Measurements from ENCODE around the gene PRELID1.
A peak's percentile ranks its signal among the peaks of the same experiment; 100 is the strongest.

The PRELID1 gene

GRCh38 chr5:177306674-177307543, 3.3 kb downstream of the PRELID1 start:
- no peak overlapping the region for H3K9ac ChIP-seq (ENCODE audit: low read length)
- 0 out of 2 replicates have a peak, but pooled peaks cover 7% of the 10 kb centered on the region for H4K20me1 ChIP-seq (ENCODE audit: insufficient read depth, low read length)
- no peaks in the 10 kb centered on the region for H3K27me3 ChIP-seq (replicated peaks; ENCODE audit: insufficient read depth, low read length)
- H3K36me3 ChIP-seq (replicated peaks; ENCODE audit: insufficient read depth, low read length) = no peaks in the 10 kb centered on the region
- H3K9me3 ChIP-seq (replicated peaks; ENCODE audit: insufficient read depth, low read length) = no peaks in the 10 kb centered on the region
- H3K27ac ChIP-seq (ENCODE audit: low read length) = no peak overlapping the region
- H3K4me3 ChIP-seq (ENCODE audit: low read length) = no peak overlapping the region
- no peak overlapping the region for H3K4me2 ChIP-seq (ENCODE audit: low read depth, low read length)
- no peaks in the 10 kb centered on the region for H3K9me2 ChIP-seq (replicated peaks; ENCODE audit: insufficient read depth, low read length)
- peaks cover 28% of the 10 kb centered on the region for H3K4me1 ChIP-seq (ENCODE audit: low read length)
- peaks cover 75% of the 10 kb centered on the region for H3F3A ChIP-seq (ENCODE audit: insufficient read depth, low read length)
- DNase-seq = no peak
- peaks cover 97% of the 10 kb centered on the region for H3K79me2 ChIP-seq (ENCODE audit: low read length)
- no peak for TF ChIP-seq EZH2phosphoT487 (IDR thresholded peaks at IDR 0.05; ENCODE audit: low read length)
- no peak overlapping the region for H2AFZ ChIP-seq (ENCODE audit: low read length)

DNA sequence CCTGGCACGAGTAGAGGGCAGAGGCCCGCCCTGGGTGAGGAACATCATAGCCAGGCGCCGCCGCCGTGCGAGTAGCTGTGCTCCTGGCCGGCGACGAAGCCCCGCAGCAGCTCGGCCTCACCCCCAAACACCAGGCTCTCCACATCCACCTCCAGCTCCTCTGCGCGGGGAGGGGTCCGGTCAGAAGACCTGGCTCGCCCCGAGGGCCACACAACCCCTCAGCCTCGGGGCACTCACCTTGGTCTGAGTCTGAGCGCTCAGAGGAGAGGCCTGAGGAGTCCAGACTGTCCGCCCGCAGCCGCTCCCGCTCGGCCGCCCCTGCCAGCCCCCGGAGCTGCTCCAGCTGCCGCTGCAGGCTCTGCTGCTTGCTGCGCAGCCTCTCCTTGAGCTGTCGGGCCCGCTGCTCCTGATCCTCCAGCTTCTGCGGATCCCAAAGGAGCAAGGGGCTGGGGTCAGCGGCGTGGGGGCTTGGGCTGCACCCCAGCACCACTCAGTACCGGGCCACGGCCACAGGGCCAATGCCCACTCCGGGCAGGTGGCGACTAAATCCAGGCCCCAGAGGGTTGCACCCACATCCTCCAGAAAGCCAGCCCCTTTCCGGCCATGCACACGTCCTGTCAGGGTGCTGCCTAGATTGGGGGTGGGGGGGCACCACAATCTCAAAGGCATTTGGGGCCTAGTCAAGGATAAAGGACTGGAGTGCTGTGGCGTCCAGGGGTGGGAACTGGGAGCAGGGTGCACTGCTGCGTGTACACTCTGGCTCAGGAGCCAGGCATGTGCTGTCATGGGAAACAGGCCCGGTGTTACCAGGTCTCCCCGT, 4.2 kb downstream of the PRELID1 start:
- Histone ChIP-seq H3K9me3 (replicated peaks; ENCODE audit: insufficient read depth, low read length) (no peaks in the 10 kb centered on the region), H3F3A (ENCODE audit: insufficient read depth, low read length) (peaks cover 74% of the 10 kb centered on the region), H3K36me3 (replicated peaks; ENCODE audit: insufficient read depth, low read length) (no peaks in the 10 kb centered on the region), H3K27ac (ENCODE audit: low read length) (no peak overlapping the region), H4K20me1 (ENCODE audit: insufficient read depth, low read length) (0 out of 2 replicates have a peak, but pooled peaks cover 7% of the 10 kb centered on the region), H3K9me2 (replicated peaks; ENCODE audit: insufficient read depth, low read length) (no peaks in the 10 kb centered on the region), H3K9ac (ENCODE audit: low read length) (no peak overlapping the region), H3K79me2 (ENCODE audit: low read length) (peaks cover 89% of the 10 kb centered on the region), H3K27me3 (replicated peaks; ENCODE audit: insufficient read depth, low read length) (no peaks in the 10 kb centered on the region), H3K4me2 (ENCODE audit: low read depth, low read length) (no peak overlapping the region), H3K4me1 (ENCODE audit: low read length) (peaks cover 24% of the 10 kb centered on the region), H2AFZ (ENCODE audit: low read length) (no peak overlapping the region), H3K4me3 (ENCODE audit: low read length) (no peak overlapping the region)
- DNase-seq = no peak
- TF ChIP-seq EZH2 (optimal IDR thresholded peaks at IDR 0.05; ENCODE audit: low read depth, low read length) = no peak
- TF ChIP-seq, protein P1, sequence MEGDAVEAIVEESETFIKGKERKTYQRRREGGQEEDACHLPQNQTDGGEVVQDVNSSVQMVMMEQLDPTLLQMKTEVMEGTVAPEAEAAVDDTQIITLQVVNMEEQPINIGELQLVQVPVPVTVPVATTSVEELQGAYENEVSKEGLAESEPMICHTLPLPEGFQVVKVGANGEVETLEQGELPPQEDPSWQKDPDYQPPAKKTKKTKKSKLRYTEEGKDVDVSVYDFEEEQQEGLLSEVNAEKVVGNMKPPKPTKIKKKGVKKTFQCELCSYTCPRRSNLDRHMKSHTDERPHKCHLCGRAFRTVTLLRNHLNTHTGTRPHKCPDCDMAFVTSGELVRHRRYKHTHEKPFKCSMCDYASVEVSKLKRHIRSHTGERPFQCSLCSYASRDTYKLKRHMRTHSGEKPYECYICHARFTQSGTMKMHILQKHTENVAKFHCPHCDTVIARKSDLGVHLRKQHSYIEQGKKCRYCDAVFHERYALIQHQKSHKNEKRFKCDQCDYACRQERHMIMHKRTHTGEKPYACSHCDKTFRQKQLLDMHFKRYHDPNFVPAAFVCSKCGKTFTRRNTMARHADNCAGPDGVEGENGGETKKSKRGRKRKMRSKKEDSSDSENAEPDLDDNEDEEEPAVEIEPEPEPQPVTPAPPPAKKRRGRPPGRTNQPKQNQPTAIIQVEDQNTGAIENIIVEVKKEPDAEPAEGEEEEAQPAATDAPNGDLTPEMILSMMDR (IDR thresholded peaks at IDR 0.05; ENCODE audit: low read length) = no peak
- TF ChIP-seq EZH2phosphoT487 (IDR thresholded peaks at IDR 0.05; ENCODE audit: low read length) = no peak

- no peaks in the 10 kb centered on the region for H3K36me3 ChIP-seq (replicated peaks; ENCODE audit: insufficient read depth, low read length)
- peak overlapping the region; percentile 18; the same call in 1 of the 2 replicates for H3K27ac ChIP-seq (ENCODE audit: low read length)
- H3K9ac ChIP-seq (ENCODE audit: low read length) = no peak overlapping the region
- H3K4me2 ChIP-seq (ENCODE audit: low read depth, low read length) = no peak overlapping the region
- H2AFZ ChIP-seq (ENCODE audit: low read length) = no peak overlapping the region
- peaks cover 24% of the 10 kb centered on the region for H3K4me1 ChIP-seq (ENCODE audit: low read length)
- H3K79me2 ChIP-seq (ENCODE audit: low read length) = peaks cover 79% of the 10 kb centered on the region
- H4K20me1 ChIP-seq (ENCODE audit: insufficient read depth, low read length) = 0 out of 2 replicates have a peak, but pooled peaks cover 7% of the 10 kb centered on the region
- DNase-seq = no peak
- TF ChIP-seq, protein P1 (IDR thresholded peaks at IDR 0.05; ENCODE audit: low read length) = no peak
- TF ChIP-seq EZH2 (optimal IDR thresholded peaks at IDR 0.05; ENCODE audit: low read depth, low read length) = no peak
- TF ChIP-seq EZH2phosphoT487 (IDR thresholded peaks at IDR 0.05; ENCODE audit: low read length) = no peak
- H3K9me2 ChIP-seq (replicated peaks; ENCODE audit: insufficient read depth, low read length) = no peaks in the 10 kb centered on the region
- no peak overlapping the region for H3K4me3 ChIP-seq (ENCODE audit: low read length)
- no peaks in the 10 kb centered on the region for H3K9me3 ChIP-seq (replicated peaks; ENCODE audit: insufficient read depth, low read length)
- H3K27me3 ChIP-seq (replicated peaks; ENCODE audit: insufficient read depth, low read length) = no peaks in the 10 kb centered on the region
- H3F3A ChIP-seq (ENCODE audit: insufficient read depth, low read length) = peaks cover 74% of the 10 kb centered on the region
Measured at GRCh38 chr5:177308740-177309139, 5.1 kb downstream of the PRELID1 start.

Measured in MM.1S (cell line).